Suprapubic skin (tissue), 4 donors: Measurements from ENCODE around the gene CCDC73.

Experiments used
- EP300 ChIP-seq: sonication (generic); formaldehyde crosslinking; IDR thresholded peaks from one replicate; pipeline ENCODE4 v1.6.1; 2017; ENCODE audit warnings: antibody characterized with exemption
- POLR2AphosphoS5 ChIP-seq, 3 donors: sonication (generic); formaldehyde crosslinking; IDR thresholded peaks; one replicate each; pipeline ENCODE4 v1.6.1; 2017; ENCODE audit warnings: antibody characterized with exemption in 3 of 3
- TF ChIP-seq, protein P1 (sequence below), 2 donors: fragments of 200-600 bp in 1 of 2; fragments of 450-650 bp in 1 of 2; sonication (generic) in 1 of 2; IDR thresholded peaks; one replicate each; pipeline ENCODE4 v1.5.1; 2016 to 2019; ENCODE audit warnings: antibody characterized with exemption in 2 of 2, mild to moderate bottlenecking in 1 of 2, moderate library complexity in 1 of 2

DNA sequence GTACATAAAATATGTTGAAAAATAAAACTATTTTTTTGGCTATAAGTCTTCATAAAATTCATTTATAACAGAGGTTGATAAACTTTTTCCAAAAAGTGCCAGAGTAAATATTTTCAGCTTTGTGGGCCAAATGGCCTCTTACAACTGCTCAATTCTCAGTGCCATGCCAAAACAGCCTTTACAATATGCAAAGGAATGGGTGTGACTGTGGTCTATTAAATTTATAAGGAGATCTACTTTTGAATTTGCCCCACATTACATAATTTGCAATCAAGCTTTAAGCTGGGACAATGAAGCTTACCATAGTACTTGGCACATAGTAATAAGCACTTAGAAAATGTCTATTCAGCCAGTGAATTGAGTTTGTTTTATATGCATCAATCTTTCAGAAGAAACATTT, 188.2 kb downstream of the CCDC73 start:
- TF ChIP-seq, protein P1, sequence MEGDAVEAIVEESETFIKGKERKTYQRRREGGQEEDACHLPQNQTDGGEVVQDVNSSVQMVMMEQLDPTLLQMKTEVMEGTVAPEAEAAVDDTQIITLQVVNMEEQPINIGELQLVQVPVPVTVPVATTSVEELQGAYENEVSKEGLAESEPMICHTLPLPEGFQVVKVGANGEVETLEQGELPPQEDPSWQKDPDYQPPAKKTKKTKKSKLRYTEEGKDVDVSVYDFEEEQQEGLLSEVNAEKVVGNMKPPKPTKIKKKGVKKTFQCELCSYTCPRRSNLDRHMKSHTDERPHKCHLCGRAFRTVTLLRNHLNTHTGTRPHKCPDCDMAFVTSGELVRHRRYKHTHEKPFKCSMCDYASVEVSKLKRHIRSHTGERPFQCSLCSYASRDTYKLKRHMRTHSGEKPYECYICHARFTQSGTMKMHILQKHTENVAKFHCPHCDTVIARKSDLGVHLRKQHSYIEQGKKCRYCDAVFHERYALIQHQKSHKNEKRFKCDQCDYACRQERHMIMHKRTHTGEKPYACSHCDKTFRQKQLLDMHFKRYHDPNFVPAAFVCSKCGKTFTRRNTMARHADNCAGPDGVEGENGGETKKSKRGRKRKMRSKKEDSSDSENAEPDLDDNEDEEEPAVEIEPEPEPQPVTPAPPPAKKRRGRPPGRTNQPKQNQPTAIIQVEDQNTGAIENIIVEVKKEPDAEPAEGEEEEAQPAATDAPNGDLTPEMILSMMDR (IDR thresholded peaks at IDR 0.05): no peak
- TF ChIP-seq EP300 (no peak), POLR2AphosphoS5 (IDR thresholded peaks at IDR 0.05) (no peak)
